Transverse colon (tissue), 4 donors: ENCODE measurements around the gene C10orf53. TPM values are rescaled to one million over a fixed set of nuclear protein-coding genes. Genes with fewer than 3 reads are reported as not detected.
A peak's percentile ranks its signal among the peaks of the same experiment; 100 is the strongest.

Experiments
- DNase-seq: peaks from one replicate; pipeline ENCODE4 v3.0.0-alpha.2; 2019
- H3K27ac ChIP-seq, 4 donors: fragments of 200-600 bp; sonication (generic); 2 replicates each; pipeline ENCODE4 v1.5.1; 2016 to 2018; ENCODE audit warnings: inconsistent platforms in 4 of 4
- H3K27me3 ChIP-seq: fragments of 200-600 bp; sonication (generic); 2 replicates; pipeline ENCODE4 v1.5.1; 2017; ENCODE audit warnings: inconsistent platforms
- H3K36me3 ChIP-seq, 4 donors: fragments of 200-600 bp; sonication (generic); 2 replicates each; pipeline ENCODE4 v1.5.1; 2017 to 2019; ENCODE audit warnings: inconsistent platforms in 4 of 4
- H3K4me1 ChIP-seq, 4 donors: fragments of 200-600 bp; sonication (generic); 2 replicates each; pipeline ENCODE4 v1.5.1; 2017 to 2020; ENCODE audit warnings: inconsistent platforms in 4 of 4
- H3K4me3 ChIP-seq, 4 donors: fragments of 200-600 bp; sonication (generic); 1 replicate in 1 of 4; 2 replicates in 3 of 4; pipeline versions ENCODE4 v1.5.1 to v1.6.1; 2017 to 2019; ENCODE audit warnings: inconsistent platforms in 4 of 4
- H3K9me3 ChIP-seq, 2 donors: fragments of 200-600 bp; sonication (generic); 2 replicates each; pipeline ENCODE4 v1.5.1; 2017 to 2019; ENCODE audit warnings: inconsistent platforms in 2 of 2
- EP300 ChIP-seq: sonication (generic); formaldehyde crosslinking; IDR thresholded peaks from one replicate; pipeline ENCODE4 v1.6.1; 2017; ENCODE audit warnings: antibody characterized with exemption, low read depth
- POLR2A ChIP-seq: fragments of 450-650 bp; IDR thresholded peaks from one replicate; pipeline ENCODE4 v1.6.1; 2016; ENCODE audit warnings: antibody characterized with exemption, mild to moderate bottlenecking, moderate library complexity
- POLR2AphosphoS5 ChIP-seq, 3 donors: sonication (generic); formaldehyde crosslinking; IDR thresholded peaks; one replicate each; pipeline ENCODE4 v1.6.1; 2016; ENCODE audit warnings: antibody characterized with exemption in 3 of 3
- WGBS, 2 donors: methylation state at CpG; one replicate each; pipeline ENCODE4 v1.1.5; 2018; ENCODE audit warnings: low coverage in 1 of 2; 5-methylcytosine and 5-hydroxymethylcytosine counted together
- in situ Hi-C, 4 donors: fragments of 200-750 bp; cut with MboI; loops; one replicate each; pipeline versions ENCODE4 v1.15.0 to v1.15.1; 2017; ENCODE audit warnings: low sequenced_read_pairs in 3 of 4, low pct_ligation_motif_present in 1 of 4, low pct_unique_long_range_greater_than_20kb in 1 of 4
- intact Hi-C: fragments of 100-400 bp; cut with DNase I; formaldehyde crosslinking; loops from one replicate; pipeline ENCODE4 v1.15.1; 2023; ENCODE audit warnings: low total_unique reads
- total RNA-seq, 4 donors: library from RNA; depleted of rRNA; stranded (reverse); fragments of >200 nt; gene quantifications; one replicate each; pipeline ENCODE4 v1.1.0, GENCODE V29; 2016
- TF ChIP-seq, protein P1 (sequence below), 5 experiments: fragments of 200-600 bp in 3 of 5; fragments of 450-650 bp in 2 of 5; sonication (generic) in 3 of 5; IDR thresholded peaks; 1 replicate in 2 of 5; 2 replicates in 3 of 5; pipeline ENCODE4 v1.5.1; 2016 to 2017; ENCODE audit warnings: antibody characterized with exemption in 5 of 5, inconsistent platforms in 3 of 5, mild to moderate bottlenecking in 2 of 5, moderate library complexity in 1 of 5

The C10orf53 gene, protein sequence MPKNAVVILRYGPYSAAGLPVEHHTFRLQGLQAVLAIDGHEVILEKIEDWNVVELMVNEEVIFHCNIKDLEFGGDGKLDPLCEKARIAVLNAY
- not detected for total RNA-seq

DNA sequence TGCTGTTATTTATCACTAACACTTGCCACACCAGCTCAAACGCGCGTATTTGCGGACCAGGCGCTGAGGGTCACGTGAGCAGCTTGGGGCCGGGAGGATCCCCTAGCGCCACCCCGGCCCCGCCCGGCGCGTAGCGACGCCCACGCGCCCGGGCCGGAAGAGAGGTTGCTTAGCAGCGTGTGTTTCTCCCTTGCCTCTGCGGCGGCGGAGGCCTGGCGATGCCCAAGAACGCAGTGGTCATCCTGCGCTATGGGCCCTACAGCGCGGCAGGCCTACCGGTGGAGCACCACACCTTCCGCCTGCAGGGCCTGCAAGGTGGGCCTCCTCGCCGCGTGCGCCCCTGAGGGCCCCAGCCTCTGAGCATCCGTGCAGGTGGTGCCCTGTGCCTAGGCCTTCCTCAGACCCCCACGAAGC lies at the start of gene C10orf53:
Gene C10orf53, plus strand, starts transcription at position 172 of the 414 bp plus-strand sequence. Its CDS starts 47 bp downstream, at position 219.
- intact Hi-C loops, result no loop called here
- H3K9me3 ChIP-seq, result no peaks in the 10 kb centered on the region
- no peaks in the 10 kb centered on the region for H3K36me3 ChIP-seq
- 27% methylated on average over 21 of the region's 36 CpGs; no CpG with 5 or more reads in 1 of the 2 donors for WGBS, 2 donors
- H3K4me3 ChIP-seq, result no peak within 1 kb of the TSS
- H3K27me3 ChIP-seq, result peaks cover 47% of the 10 kb centered on the region
- no peak for DNase-seq
- H3K4me1 ChIP-seq, result no peaks in the 10 kb centered on the region
- in situ Hi-C loops, result no loop called here
- H3K27ac ChIP-seq, result no peak within 1 kb of the TSS
- no peak for TF ChIP-seq POLR2AphosphoS5 (IDR thresholded peaks at IDR 0.05)
- TF ChIP-seq EP300, result no peak
- TF ChIP-seq, protein P1, sequence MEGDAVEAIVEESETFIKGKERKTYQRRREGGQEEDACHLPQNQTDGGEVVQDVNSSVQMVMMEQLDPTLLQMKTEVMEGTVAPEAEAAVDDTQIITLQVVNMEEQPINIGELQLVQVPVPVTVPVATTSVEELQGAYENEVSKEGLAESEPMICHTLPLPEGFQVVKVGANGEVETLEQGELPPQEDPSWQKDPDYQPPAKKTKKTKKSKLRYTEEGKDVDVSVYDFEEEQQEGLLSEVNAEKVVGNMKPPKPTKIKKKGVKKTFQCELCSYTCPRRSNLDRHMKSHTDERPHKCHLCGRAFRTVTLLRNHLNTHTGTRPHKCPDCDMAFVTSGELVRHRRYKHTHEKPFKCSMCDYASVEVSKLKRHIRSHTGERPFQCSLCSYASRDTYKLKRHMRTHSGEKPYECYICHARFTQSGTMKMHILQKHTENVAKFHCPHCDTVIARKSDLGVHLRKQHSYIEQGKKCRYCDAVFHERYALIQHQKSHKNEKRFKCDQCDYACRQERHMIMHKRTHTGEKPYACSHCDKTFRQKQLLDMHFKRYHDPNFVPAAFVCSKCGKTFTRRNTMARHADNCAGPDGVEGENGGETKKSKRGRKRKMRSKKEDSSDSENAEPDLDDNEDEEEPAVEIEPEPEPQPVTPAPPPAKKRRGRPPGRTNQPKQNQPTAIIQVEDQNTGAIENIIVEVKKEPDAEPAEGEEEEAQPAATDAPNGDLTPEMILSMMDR (IDR thresholded peaks at IDR 0.05), result no peak
- no peak for TF ChIP-seq POLR2A

DNA sequence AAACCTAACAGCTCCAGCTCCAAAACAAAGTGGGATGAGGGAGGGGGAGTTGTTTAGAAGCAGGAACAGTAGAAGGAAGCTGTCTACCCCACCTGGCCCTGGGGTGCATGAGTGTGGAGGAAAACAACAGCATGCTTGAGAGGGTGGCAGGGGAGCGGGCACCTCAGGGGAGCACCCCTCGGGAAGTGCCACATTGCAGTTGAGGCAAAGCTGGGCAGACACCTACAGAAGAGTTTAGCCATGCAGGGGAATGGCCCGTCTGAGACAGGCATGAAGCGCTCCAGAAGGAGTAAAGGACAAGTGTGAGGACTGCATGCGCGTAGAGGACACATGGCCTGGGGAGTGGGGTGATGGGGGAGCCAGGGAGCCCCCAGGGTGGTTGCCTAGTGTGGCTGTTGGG lies 47.5 kb upstream of the C10orf53 start:
- WGBS, 2 donors, result 92% methylated on average over 6 of the region's 6 CpGs; no CpG with 5 or more reads in 1 of the 2 donors
- Histone ChIP-seq H3K27ac (no peak overlapping the region), H3K9me3 (no peaks in the 10 kb centered on the region), H3K36me3 (no peaks in the 10 kb centered on the region), H3K4me1 (no peaks in the 10 kb centered on the region), H3K4me3 (no peak overlapping the region), H3K27me3 (no peaks in the 10 kb centered on the region)
- TF ChIP-seq, protein P1 (IDR thresholded peaks at IDR 0.05), result no peak
- no peak for TF ChIP-seq POLR2A
- TF ChIP-seq POLR2AphosphoS5 (IDR thresholded peaks at IDR 0.05), result no peak
- no peak for TF ChIP-seq EP300
- in situ Hi-C loops, result no loop called here
- no peak for DNase-seq
- intact Hi-C loops, result no loop called here

DNA sequence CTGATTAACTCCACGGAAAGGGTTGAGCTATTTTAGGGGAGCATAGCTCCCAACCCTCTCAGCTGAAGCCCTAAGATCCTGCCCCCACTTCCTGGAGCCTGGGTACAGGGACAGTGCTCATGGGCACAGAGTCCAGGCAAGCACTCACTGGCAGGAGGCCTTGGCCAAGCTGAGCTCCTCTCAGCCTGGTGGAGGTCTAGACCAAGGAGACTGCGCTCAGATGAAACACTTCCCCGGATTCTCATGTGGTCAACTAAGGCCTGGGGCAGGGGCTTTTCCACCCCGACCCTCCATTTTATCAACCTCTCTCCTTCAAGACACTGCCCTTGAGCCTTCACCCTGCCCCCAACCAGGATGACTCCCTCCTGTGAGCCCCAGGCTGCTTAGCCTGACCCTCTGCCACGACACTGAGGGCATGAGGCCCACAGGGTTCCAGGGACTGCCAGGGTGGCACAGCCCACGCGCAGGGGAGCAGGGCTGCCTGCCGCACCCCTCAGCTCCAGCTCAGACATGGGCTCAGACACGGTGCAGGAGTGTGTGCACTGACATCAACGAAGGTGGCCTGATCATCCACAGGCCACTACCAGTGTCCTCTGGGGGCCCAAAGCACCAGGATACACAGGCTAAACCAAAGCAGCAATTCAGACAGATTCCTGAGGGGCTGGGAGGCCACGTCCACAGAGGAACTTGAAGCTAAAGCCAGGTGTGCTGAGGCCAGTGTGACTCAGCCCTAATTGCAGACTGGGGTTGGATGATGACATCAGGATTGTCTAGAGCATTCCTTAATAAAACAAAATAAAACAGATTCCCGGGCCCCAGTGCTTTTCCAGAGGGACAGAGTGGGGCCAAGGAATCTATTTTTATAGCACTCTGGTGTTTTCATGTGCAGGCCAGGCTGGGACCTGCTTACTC lies 46.8 kb upstream of the C10orf53 start:
- no peaks in the 10 kb centered on the region for H3K27me3 ChIP-seq
- TF ChIP-seq, protein P1 (IDR thresholded peaks at IDR 0.05), result no peak
- no peak for TF ChIP-seq EP300
- TF ChIP-seq POLR2A, result no peak
- TF ChIP-seq POLR2AphosphoS5 (IDR thresholded peaks at IDR 0.05), result no peak
- H3K4me3 ChIP-seq, result no peak overlapping the region
- DNase-seq, result no peak
- in situ Hi-C loops, result no loop called here
- intact Hi-C loops, result no loop called here
- H3K9me3 ChIP-seq, result no peaks in the 10 kb centered on the region
- no peak overlapping the region for H3K27ac ChIP-seq
- H3K36me3 ChIP-seq, result no peaks in the 10 kb centered on the region
- 20 to 41% methylated on average over 1 to 9 of the region's 12 CpGs for WGBS, 2 donors
- H3K4me1 ChIP-seq, result no peaks in the 10 kb centered on the region

DNA sequence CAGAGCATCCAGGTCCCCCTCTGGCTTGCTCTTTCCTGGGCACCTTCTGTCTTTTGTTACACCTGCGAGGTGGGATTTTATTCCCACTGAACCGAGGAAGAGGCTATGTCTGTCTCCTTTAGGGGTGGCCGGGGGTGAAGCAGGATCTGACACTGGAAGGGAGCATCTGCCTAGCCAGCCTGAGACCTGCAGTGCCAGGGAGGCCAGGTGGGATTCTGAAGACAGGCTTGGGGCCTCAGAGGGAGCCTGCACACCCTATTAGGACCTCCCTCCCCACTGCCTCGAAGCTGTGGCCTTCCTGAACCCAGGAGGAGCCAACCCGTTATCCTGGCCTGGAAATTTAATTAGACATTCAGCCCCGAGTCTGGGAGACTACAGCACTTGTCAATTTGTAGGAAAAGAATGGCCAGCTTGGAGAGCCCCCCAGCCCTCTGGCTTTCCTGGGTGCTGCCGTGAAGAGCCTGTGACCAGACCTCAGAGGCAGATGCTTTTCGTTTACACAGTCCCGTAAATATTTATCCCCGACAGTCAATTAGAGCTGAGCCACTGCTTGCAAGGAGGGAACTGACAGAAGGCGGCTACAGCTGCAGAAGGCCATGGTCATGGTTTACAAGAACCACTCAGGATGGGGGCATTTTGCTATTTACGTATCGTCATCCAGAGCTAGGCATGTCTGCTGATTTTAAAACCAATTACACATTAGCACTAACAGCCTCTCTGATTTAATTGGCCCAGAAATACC lies 46.0 kb upstream of the C10orf53 start:
- no peaks in the 10 kb centered on the region for H3K27me3 ChIP-seq
- H3K4me3 ChIP-seq, result no peak overlapping the region
- 47% methylated on average over 13 of the region's 13 CpGs; no CpG with 5 or more reads in 1 of the 2 donors for WGBS, 2 donors
- H3K27ac ChIP-seq, result no peak overlapping the region
- peak; percentile 1 for DNase-seq
- H3K36me3 ChIP-seq, result no peaks in the 10 kb centered on the region
- in situ Hi-C loops (no loop called here), intact Hi-C loops (no loop called here)
- H3K9me3 ChIP-seq, result no peaks in the 10 kb centered on the region
- no peaks in the 10 kb centered on the region for H3K4me1 ChIP-seq
- TF ChIP-seq POLR2A, result no peak
